Lower lobe of right lung (tissue), 2 donors: ENCODE data around the gene RHBG. TPM values are rescaled to one million over a fixed set of nuclear protein-coding genes. Genes with fewer than 3 reads are reported as not detected.

ENCODE experiments used
- ATAC-seq, 2 donors: fragments of 200-7000 bp; cut with Tn5 transposase; one replicate each; pipeline ENCODE4 v1.9.1; 2020 to 2022; ENCODE audit warnings: mild to moderate bottlenecking in 2 of 2, moderate library complexity in 2 of 2
- DNase-seq: peaks from one replicate; pipeline ENCODE4 v3.0.0-alpha.2; 2020
- H3K27ac ChIP-seq: fragments of 200-600 bp; one replicate; pipeline ENCODE4 v1.8.0; 2022
- H3K27me3 ChIP-seq: fragments of 200-600 bp; one replicate; pipeline ENCODE4 v1.8.0; 2022; ENCODE audit warnings: low read depth
- H3K36me3 ChIP-seq: fragments of 200-600 bp; one replicate; pipeline ENCODE4 v1.8.0; 2022; ENCODE audit warnings: mild to moderate bottlenecking
- H3K4me1 ChIP-seq: fragments of 200-600 bp; one replicate; pipeline ENCODE4 v1.8.0; 2022
- H3K4me3 ChIP-seq: fragments of 200-600 bp; one replicate; pipeline ENCODE4 v1.8.0; 2022; ENCODE audit warnings: mild to moderate bottlenecking
- H3K9me3 ChIP-seq: fragments of 200-600 bp; one replicate; pipeline ENCODE4 v1.8.0; 2022
- intact Hi-C: fragments of 100-400 bp; cut with DNase I; formaldehyde crosslinking; loops from one replicate; pipeline ENCODE4 v1.11.0; 2022
- total RNA-seq: library from RNA; stranded (reverse); fragmentation: NEBNext Ultra II Directional; extraction: Animal tissue kit (Norgen Biotek cat#: 25700); gene quantifications from one replicate; pipeline ENCODE4 v1.2.1, GENCODE V29; 2021
- TF ChIP-seq, protein P1 (sequence below): fragments of 200-600 bp; IDR thresholded peaks from one replicate; pipeline ENCODE4 v1.8.0; 2022; ENCODE audit warnings: antibody characterized with exemption, mild to moderate bottlenecking
- donor health status: DM: no; HTN: yes; CAD: no; lungs with severe emphysema.

The RHBG gene
- total RNA-seq, 1 donor from 2014 or later = not detected

- Histone ChIP-seq H3K27ac (no peak overlapping the region), H3K36me3 (no peaks in the 10 kb centered on the region), H3K27me3 (peaks cover 85% of the 10 kb centered on the region), H3K4me1 (peaks cover 26% of the 10 kb centered on the region), H3K9me3 (no peaks in the 10 kb centered on the region), H3K4me3 (no peak overlapping the region)
- intact Hi-C loops = no loop called here
- DNase-seq (no peak), ATAC-seq (peak in 1 of 2 donors; percentile 11)
- TF ChIP-seq, protein P1, sequence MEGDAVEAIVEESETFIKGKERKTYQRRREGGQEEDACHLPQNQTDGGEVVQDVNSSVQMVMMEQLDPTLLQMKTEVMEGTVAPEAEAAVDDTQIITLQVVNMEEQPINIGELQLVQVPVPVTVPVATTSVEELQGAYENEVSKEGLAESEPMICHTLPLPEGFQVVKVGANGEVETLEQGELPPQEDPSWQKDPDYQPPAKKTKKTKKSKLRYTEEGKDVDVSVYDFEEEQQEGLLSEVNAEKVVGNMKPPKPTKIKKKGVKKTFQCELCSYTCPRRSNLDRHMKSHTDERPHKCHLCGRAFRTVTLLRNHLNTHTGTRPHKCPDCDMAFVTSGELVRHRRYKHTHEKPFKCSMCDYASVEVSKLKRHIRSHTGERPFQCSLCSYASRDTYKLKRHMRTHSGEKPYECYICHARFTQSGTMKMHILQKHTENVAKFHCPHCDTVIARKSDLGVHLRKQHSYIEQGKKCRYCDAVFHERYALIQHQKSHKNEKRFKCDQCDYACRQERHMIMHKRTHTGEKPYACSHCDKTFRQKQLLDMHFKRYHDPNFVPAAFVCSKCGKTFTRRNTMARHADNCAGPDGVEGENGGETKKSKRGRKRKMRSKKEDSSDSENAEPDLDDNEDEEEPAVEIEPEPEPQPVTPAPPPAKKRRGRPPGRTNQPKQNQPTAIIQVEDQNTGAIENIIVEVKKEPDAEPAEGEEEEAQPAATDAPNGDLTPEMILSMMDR = no peak
Observed at GRCh38 chr1:156422602-156423091, 53.6 kb downstream of the RHBG start.

DNA sequence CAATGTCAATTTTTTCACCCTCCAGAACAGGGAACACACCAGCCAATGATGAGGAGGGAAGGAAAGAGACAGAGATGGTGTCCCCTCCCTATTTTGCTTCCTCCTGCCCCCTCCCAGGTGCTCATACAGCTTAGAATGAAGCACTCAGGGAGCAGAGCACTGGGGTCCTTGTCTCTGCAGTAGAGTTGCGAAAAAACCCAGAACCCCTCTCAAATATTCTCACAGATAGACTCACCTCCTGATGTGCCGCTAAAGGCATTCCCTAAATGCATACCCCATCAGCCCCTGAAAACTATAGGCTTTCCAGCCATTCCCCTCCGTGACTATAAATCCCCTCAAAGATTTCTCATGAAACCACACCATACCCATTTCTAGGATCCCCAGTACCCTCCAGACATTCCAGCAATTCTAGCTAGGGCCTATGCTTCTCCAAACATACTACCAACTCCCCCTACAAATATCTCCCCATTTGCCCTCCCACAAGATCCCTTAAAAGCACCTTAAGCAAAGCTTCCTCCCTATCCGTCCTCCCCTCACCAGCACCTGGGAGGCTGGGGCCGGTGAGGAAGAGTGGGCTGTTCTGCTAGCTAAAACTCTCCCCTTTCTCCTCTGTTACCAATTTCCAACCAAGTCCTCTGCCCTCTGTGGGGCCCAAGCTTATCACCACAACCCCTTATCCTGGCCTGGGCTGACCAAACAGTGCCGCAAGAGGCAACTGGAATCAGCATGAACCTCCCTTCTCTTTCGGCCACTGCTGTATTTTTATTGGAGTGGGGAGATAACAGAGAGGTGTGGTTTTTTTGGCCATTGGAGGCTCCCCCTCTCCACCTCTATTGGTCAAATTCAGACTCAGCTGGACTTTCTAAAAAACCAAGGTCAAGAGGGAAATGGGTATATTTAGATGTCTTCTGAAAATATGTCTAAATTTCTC lies 54.7 kb downstream of the RHBG start:
- intact Hi-C loops = no loop called here
- Histone ChIP-seq H3K27ac (no peak overlapping the region), H3K9me3 (no peaks in the 10 kb centered on the region), H3K4me3 (no peak overlapping the region), H3K4me1 (peaks cover 26% of the 10 kb centered on the region), H3K36me3 (no peaks in the 10 kb centered on the region), H3K27me3 (peaks cover 81% of the 10 kb centered on the region)
- no peak for DNase-seq
- TF ChIP-seq, protein P1 = no peak
- no peak for ATAC-seq

DNA sequence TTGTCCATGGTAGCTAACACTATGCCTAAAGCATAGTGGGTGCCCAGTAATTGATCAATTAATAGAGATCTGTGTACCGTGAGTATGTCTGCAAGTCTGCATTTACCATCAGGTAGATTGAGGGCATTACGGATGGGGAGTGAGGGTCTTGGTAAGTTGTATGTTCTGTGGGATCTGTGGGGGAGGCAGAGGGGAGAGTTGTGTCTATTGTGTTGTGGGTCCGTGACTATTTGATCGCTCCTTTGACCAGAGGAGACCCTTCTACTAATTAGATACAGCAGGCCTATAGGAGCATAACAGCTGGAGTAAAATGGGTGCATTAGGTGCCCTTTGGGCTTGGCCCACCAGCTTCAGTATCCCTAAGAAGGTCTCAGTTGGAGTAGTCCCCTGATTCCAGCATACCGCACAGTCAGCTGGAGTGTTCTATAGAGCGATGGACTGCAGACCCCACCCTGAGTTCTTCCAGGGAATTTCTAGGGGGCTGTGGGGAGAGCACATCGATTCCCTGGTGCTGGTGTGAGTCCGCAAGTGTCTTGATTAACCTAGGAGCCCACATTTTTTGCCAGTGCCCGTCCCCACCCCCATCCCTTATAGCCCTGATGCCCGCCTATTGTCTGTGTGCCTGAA lies 55.9 kb downstream of the RHBG start:
- H3K27me3 ChIP-seq = peaks cover 81% of the 10 kb centered on the region
- H3K4me3 ChIP-seq = no peak overlapping the region
- TF ChIP-seq, protein P1 = no peak
- intact Hi-C loops = no loop called here
- no peak for DNase-seq
- no peak for ATAC-seq
- peaks cover 22% of the 10 kb centered on the region for H3K4me1 ChIP-seq
- H3K9me3 ChIP-seq = no peaks in the 10 kb centered on the region
- no peak overlapping the region for H3K27ac ChIP-seq
- H3K36me3 ChIP-seq = no peaks in the 10 kb centered on the region

DNA sequence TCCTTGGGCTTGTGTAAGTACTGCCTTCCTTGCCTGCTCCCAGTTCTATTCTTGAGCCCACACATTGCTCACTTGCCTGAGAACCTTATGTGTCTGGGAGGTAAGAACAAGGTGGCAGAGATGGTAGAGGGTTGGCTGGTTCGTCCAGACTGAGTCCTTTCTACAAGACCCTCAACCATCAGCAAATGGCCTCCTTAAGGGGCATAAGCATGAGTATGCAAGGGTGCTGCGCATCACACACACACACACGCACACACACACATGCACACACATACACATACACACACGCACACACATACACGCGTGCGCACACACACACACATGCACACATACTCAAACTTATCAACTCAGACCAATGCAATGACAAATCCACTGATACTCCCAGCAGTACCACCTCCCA lies 56.9 kb downstream of the RHBG start:
- Histone ChIP-seq H3K4me3 (no peak overlapping the region), H3K4me1 (peaks cover 11% of the 10 kb centered on the region), H3K27me3 (peaks cover 80% of the 10 kb centered on the region), H3K9me3 (no peaks in the 10 kb centered on the region), H3K36me3 (no peaks in the 10 kb centered on the region), H3K27ac (no peak overlapping the region)
- ATAC-seq (no peak), DNase-seq (no peak)
- intact Hi-C loops = no loop called here
- TF ChIP-seq, protein P1 = no peak

DNA sequence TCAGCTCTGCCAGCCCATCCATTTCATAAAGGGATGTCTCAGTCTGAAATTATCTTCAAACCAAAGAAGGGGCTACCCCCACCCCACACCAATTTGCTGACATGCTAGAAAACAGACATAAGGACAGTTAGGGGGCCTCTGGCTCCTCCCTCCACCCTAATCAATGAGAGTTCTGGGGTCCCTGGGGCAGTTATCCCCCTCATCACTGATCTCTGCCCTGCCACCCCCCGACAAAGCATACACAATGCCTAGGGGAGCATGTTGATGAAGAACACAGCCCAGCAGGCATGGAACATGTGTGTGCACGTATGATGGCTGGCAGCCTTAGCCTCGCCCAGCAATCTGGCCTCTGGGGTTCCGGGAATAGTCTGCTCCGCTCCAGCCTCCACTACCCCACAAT lies 58.9 kb downstream of the RHBG start:
- no peak for ATAC-seq
- Histone ChIP-seq H3K36me3 (no peaks in the 10 kb centered on the region), H3K9me3 (no peaks in the 10 kb centered on the region), H3K27ac (no peak overlapping the region), H3K27me3 (peaks cover 80% of the 10 kb centered on the region), H3K4me1 (no peaks in the 10 kb centered on the region), H3K4me3 (no peak overlapping the region)
- intact Hi-C loops = no loop called here
- TF ChIP-seq, protein P1 = no peak
- DNase-seq = no peak
